MM.1S (cell line): ENCODE data around the gene RAB11FIP5.

Experiments
- CTCF ChIP-seq: fragments of 300-600 bp; sonication (generic); IDR thresholded peaks from 2 replicates; pipeline ENCODE4 v1.5.1; 2016; ENCODE audit warnings: antibody characterized with exemption, low read length, mixed read lengths
- EZH2 ChIP-seq: fragments of 300-600 bp; sonication (generic); optimal IDR thresholded peaks from 2 replicates; pipeline ENCODE3; 2017; ENCODE audit warnings: low read depth, mild to moderate bottlenecking, antibody characterized with exemption, low read length, mixed read lengths

GRCh38 chr2:73074110-73075069 lies 38.4 kb downstream of the RAB11FIP5 start:
- TF ChIP-seq CTCF (no peak), EZH2 (no peak)
